DMS79 (cell line): Measurements from ENCODE around the gene PARL.

Source experiments
- DNase-seq: peaks from one replicate; lab custom pipeline; 2025; lab: John Stamatoyannopoulos, UW

Gene PARL

DNA sequence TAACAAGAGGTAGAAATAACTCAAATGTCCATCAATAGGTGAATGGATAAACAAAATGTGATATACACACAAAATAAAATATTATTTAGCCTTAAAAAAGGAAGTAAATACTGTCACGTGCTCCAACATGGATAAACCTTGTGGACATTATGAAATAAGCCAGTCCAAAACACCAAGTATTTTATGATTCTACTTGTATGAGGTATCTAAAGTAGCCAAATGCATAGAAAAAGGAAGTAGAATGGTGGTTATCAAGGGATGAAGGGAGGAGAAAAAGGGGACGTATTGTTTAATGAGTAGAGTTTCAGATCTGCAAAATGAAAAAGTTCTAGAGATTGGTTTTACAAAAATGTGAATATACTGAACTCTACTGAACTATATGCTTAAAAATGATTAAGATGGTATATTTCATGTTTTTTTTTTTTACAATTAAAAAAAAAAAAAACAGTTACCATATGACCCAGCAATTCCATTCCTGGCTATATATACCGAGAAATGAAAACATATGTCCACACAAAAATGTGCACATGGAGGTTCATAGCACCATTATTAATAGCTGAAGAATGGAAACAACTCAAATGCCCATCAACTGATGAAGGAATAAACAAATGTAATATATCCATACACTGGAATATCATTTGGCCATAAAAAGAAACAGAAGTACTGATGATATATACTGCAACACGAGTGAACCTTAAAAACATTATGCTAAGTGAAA, 30.2 kb downstream of the PARL start:
- no peak for DNase-seq

DNA sequence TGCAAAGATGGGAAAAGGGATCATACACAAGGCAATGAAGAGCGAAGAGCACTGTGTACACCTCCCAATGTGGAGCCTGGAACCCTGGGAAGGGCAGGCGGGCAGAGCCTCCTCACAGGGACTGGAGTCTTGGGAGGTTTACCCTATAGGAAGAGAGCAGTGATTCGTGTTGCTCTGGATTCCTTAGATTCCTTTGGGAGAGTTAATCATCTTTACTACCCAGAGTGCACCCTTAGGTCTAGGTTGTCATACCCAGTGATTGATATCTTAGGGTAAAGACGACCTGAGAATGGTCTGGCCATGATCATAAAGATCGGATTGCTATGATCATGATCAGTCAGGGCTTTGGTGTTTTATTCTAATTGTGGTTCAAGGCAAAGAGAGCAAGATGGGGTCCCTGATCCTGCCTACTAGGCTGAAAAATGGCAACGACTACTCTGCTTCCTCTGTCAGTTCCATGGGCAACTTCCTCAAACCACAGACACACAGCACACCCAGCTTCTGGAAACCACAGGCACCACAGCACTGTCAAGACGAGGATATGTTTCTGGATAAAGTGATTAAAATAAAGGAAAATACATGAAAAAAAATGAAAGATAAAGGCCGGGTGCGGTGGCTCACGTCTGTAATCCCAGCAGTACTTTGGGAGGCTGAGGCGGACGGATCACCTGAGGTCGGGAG, 38.9 kb downstream of the PARL start:
- no peak for DNase-seq

GRCh38 chr3:183845090-183845489, 39.6 kb downstream of the PARL start:
- DNase-seq: no peak

DNA sequence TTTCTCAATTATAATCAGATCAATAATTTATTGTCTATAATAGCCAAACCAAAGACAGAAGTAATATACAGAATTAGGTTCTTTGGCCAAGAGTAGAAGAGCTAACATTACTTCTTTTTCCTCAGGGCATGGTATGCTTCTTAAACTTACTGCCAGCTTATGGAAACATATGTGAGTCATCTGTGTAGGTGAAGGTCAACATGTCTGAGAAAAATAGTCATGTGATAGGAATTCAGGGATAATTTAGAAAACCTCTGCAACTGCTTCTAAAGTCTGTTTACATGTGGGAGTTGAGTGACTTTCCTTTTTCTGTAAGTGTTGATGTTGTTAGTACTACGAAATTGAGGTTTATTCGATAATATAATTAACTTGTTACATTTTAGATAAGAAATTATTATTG, 40.1 kb downstream of the PARL start:
- no peak for DNase-seq

- DNase-seq: no peak
Observed at GRCh38 chr3:183839751-183840150, 44.9 kb downstream of the PARL start.

- DNase-seq: no peak
Observed at GRCh38 chr3:183837894-183838293, 46.8 kb downstream of the PARL start.

DNA sequence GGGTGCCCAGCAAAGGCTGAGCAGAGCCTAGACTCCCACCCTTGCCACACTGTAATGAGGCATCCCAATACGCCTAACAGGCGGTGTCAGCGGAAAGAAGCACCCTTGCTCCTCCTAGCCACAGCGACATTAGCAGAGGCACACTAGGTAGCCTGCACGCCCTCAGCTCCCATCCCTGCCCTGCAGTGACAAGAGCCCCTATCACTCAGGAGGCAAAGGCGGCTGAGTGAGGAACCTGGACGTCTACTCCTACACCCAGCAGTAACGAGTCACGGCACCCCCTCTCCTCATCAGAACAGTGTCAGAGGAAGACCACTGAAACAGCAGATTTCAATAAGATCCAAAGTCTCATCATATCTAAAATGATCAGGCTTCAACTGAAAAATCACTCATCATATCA, 47.3 kb downstream of the PARL start:
- DNase-seq: no peak

GRCh38 chr3:183833516-183833915, 51.2 kb downstream of the PARL start:
- DNase-seq: no peak

GRCh38 chr3:183830187-183830586, 54.5 kb downstream of the PARL start:
- no peak for DNase-seq

DNA sequence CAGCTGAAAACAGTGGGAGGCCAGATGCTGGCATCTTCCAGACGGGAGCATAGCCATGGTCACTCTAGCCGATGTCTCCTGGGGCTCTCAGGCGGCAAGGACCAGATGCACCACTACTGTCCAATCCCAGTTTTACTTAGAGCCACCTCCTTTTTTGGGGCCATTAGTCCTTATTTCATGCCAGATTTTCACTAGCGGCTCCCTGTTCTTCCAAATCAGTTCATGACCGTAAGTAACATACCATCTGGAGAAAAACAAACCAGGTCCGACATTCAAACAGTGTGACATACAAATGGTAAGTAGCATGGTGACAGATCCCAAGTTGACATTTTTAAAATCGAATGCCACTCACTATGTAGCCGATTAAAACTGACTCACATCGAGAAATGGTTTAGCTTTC, 55.2 kb downstream of the PARL start:
- no peak for DNase-seq

- no peak for DNase-seq
Observed at GRCh38 chr3:183828538-183828870, 56.2 kb downstream of the PARL start.

GRCh38 chr3:183827809-183828537, 56.7 kb downstream of the PARL start:
- DNase-seq: no peak

DNA sequence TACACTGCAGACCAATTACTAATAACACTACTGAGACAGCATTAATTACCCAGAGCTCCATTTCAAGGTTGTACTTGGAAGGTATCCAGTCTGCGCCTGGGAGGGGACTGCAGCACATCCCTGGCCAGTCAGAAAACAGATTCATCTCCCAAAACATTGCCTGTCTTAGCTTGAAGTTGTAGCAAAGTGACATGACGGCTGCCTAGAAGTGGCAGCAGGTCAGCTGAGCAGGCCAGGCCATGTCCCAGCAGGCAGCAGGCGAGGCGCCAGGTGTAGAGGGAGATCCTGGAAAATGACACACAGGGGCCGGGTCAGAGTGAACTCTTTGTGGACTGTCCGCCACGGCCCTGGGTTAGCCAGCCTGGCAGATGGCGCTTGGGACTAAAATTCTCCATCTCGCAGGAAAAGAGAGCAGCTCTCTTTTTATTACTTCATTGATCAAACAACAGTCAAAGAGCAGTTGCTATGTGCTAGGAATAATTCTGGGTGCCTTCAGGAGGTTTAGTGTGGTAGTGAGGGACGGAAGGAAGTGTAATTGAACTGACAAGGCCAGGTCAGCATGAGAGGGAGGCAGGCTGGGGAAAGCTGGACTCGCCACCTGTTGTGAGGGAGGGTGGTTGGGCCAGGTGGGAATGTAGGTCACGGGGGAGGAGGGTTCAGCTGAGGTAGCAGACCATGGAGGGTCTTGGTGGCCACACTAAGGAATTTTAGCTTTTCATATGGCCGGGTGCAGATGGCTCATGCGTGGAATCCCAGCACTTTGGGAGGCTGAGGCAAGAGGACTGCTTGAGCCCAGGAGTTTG, 58.0 kb downstream of the PARL start:
- DNase-seq: no peak

- peak; percentile 71 for DNase-seq
Observed at GRCh38 chr3:183825456-183826161, 59.1 kb downstream of the PARL start, which contains the start of gene MAP6D1. Gene MAP6D1 (minus strand): TSS chr3:183825577. CDS start chr3:183825547, 30 bp downstream.

DNA sequence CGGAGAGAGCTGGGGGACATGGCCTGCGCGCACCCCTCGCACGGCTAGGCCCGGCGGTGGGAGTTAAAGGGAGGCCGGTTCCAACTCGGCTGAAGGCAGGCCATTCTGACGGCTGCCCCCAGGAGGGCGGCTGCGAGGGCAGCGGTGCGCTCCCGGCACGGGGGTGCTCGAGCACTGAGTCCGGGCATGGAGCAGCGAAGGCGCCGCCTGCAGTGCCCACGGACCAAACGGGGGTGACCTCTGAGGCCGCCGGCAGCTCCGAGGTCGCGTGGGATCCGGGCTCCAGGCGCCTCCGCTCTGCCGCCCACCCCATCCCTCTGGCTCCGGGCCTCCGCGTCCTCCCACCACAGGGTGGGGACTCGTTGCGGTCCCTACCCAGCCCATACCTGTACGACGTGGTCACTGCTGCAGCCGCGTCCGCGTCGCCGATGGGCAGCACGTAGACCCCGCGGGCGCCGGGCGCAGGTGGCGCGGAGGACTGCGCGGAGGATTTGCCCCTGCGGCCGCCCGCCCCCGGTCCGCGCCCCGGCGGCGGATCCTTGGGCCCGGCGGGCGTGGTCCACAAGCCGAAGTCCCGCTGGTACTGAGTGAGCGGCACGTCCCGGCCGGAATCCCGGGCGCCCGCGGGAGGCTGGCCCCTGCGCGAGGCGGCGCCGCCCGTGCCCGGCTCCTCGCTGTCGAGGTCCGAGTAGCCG, 59.8 kb downstream of the PARL start:
- no peak for DNase-seq

- DNase-seq: peak; percentile 62
Observed at GRCh38 chr3:183823963-183824362, 60.7 kb downstream of the PARL start.

DNA sequence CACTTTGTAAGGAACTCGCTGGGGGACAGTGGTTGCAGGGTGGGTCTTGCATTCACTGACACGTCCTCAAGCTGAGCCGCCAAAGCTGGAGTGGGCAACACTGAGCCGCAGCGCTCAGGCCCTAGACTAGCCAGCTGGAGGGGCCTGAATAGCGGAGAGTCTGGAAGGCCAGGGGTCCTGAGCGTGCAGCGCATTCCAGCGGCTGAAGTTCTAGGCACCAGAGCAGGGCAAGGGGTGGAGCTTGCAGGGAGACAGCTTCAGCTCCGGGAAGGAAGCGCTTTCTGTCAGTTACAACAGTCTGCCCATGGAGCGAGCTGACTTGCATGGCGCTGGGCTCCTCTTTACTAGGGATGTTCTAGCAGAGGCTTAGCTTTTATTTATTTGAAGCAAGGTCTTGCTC, 62.0 kb downstream of the PARL start:
- DNase-seq: no peak

DNA sequence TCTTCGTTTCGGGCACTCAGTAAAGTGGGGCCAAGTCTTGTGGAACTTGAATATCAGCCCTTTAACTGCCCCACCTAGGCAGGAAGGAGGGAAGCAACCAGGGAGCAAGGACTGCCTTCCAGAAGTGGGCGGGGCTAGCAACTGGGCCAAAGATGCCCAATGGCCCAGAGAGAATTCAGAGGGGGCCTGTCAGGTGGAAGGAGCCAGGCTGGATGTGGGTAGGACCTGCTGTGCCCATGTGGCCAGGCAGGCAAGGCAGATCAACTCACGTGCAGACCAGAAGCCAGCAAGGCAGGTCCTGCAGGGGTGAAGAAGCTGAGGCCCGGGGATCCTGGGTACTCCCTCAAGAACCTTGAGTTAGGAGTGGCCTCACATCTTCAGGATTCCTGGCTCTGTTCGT, 64.8 kb downstream of the PARL start:
- no peak for DNase-seq

GRCh38 chr3:183818706-183819624, 65.7 kb downstream of the PARL start:
- no peak for DNase-seq

DNA sequence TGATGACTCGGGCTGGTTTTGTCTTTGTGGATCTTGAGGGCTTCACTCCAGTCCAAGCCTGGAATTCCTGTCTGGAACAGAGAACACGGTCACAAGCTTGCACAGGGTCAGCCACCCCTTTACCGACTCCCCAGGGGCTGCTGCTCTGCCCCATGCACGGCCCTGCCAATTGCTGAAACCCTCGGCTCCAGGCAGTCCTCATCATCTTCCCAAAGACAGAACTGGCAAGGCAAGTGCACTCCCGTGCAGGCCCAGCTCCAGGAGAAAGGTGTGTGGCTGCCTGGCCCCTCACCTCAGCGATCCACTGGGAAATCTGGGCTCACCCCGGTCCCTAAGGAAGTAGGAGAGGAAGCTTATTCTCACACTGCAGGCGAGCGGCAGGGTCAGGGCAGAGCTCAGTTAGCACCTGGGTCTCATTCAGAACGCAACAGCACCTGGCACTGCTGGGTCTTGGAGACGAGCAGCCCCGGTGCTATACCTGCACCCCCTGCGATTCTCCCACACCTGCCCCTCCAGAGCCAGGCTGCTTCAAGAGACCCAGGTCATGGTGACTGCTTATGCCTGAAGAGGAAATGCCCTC, 66.5 kb downstream of the PARL start:
- DNase-seq: no peak
